ENCODE data around the gene ZNF836.

ZNF836 gene

GRCh38 chr19:52187407-52187806, 16.0 kb upstream of the ZNF836 start:
- no peak for DNase-seq

GRCh38 chr19:52176574-52176973, 5.2 kb upstream of the ZNF836 start:
- DNase-seq: no peak

GRCh38 chr19:52172347-52172746, 926 bp upstream of the ZNF836 start:
- no peak for DNase-seq

GRCh38 chr19:52170863-52171320, 529 bp downstream of the ZNF836 start:
- no peak for DNase-seq

- no peak for DNase-seq
Measured at GRCh38 chr19:52170304-52170703, 1.1 kb downstream of the ZNF836 start.

- DNase-seq: no peak
Measured at GRCh38 chr19:52155596-52156359, 15.6 kb downstream of the ZNF836 start.

- DNase-seq: no peak
Measured at GRCh38 chr19:52148256-52148655, 23.2 kb downstream of the ZNF836 start.

GRCh38 chr19:52142001-52142595, 29.3 kb downstream of the ZNF836 start:
- DNase-seq: no peak

- DNase-seq: no peak
Measured at GRCh38 chr19:52141203-52141602, 30.2 kb downstream of the ZNF836 start.

- no peak for DNase-seq
Measured at GRCh38 chr19:52140032-52140710, 31.2 kb downstream of the ZNF836 start.

GRCh38 chr19:52139252-52140031, 32.0 kb downstream of the ZNF836 start, which contains the start of gene ZNF616:
ZNF616 (minus strand) TSS chr19:52139938; CDS start chr19:52130512, 9,426 bp downstream.
- DNase-seq: no peak

GRCh38 chr19:52138983-52139251, 32.5 kb downstream of the ZNF836 start:
- no peak for DNase-seq

GRCh38 chr19:52138278-52138982, 33.0 kb downstream of the ZNF836 start:
- DNase-seq: no peak

GRCh38 chr19:52120286-52120685, 51.1 kb downstream of the ZNF836 start:
- no peak for DNase-seq

- no peak for DNase-seq
Measured at GRCh38 chr19:52115526-52116053, 55.8 kb downstream of the ZNF836 start.

GRCh38 chr19:52114691-52115090, 56.7 kb downstream of the ZNF836 start:
- no peak for DNase-seq

GRCh38 chr19:52112624-52113023, 58.8 kb downstream of the ZNF836 start:
- DNase-seq: no peak

- DNase-seq: no peak
Measured at GRCh38 chr19:52110780-52111179, 60.6 kb downstream of the ZNF836 start.

Measured in NK-92 treated with Interleukin-12 subunit alpha and Interleukin-12 subunit beta, amount 100 ng/mL, for 24 hours (cell line).